GM21528 (cell line): Measurements from ENCODE around the gene ABCB9.

Source experiments
- ATAC-seq: cut with Tn5 transposase; IDR thresholded peaks from one replicate; pipeline ENCODE4 v1.9.1; 2021; ENCODE audit warnings: mild to moderate bottlenecking, moderate library complexity; ENCODE audit not compliant: unreplicated experiment, low FRiP score

Gene ABCB9

DNA sequence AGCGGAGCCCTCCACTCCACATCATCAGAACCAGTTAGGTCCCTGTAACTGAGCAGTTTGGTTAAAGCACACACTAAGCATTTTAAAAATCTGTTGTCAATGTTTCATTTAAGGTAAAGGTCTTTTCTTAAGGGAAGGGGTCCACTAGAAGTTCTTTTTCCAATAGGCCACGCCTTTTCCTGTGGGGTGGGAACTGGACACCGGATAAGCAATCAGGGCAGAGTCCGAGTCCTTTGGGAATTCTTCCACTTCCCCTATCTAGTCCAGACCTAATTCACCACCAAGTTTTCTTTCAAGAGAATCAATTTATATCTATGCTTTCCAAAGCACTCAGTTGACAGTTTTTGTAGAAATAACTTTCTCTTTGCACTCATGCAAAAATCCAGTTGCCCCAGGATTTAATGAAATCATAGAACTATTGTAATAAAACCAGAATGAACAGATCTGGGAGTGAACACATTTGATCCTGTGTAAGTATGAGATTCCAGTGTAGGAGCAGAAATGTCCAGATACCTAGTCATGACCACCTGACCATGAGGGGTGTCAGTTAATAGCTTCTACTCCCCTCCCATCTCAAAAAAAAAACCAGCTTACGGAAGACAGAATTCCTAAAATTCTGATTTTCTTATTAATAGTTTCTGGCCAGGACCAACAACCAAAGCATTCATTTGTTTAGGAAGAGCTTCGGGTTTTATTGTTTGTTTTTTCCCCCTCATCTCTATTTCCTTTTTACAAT is 82.0 kb downstream of the ABCB9 start:
- ATAC-seq = no peak

DNA sequence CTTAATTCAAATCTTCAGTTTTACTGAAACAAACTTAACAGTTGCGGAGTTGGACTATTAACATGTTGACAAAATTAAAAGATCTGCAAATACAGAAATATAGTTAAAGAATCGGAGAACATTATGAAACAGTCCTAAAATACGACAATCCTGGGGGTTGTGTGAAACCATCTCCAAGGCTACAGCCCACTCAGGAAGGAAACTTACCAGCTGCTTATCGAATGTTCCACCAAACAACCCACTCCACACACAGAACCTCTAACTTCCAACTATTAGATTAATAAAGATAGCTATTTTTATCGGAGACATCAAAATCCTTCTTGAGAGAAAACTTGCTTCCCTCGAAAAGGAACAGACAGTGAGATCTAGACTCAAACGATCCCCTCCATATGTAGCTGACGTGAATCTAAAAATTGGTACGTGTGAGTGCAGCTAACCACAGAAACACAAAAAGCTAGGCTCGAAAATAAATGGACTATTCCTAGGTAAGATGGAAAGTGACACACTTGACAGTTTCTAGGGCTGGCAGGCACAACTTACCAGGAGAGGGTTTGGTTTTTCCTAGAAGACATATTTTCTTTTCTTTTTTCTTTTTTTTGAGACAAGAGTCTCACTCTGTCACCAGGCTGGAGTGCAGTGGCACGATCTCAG is 83.2 kb downstream of the ABCB9 start:
- ATAC-seq = no peak

DNA sequence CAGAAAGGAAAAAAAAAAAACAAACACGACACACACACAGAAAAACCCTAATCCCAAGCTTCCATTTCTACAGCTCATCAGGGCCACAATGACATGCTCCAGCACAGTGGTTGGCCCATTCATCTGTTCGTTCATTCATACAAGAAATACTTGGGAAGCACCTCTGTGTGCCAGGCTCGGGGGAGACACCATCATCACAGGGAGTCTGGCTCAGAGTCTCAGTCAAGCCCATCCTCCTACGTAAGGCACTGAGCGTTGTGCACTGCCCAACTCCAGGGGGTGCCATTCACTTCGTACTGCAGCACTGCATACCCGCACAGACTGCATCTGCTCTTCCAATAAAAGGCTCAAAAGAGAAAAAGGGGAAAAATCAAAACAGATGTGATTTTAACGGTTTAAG is 85.6 kb downstream of the ABCB9 start:
- no peak for ATAC-seq

DNA sequence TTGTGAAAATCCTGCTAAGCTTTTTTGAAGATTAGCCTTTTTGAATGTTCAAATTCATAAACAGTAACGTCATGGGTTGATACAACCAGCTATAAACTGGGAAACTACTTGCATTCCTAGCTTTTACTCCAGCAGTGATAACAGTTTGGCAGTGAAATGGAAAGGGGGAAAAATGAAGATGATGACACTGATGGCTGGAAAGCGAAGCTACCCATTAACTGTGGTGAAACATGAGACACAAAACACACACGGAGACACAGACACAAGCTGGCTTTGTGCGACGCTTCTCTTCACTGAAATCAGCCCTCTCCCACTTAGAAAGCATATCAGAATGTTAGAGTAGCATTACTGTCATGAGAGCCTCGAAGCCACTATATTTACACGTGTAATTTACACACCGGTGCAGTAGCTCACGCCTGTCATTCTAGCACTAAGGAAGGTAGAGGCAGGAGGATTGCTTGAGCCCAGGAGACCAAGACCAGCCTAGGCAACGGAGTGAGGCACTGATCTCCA is 86.1 kb downstream of the ABCB9 start:
- no peak for ATAC-seq
